ENCODE results near the gene POU6F2.
A peak's percentile ranks its signal among the peaks of the same experiment; 100 is the strongest.

POU6F2 gene

GRCh38 chr7:39183796-39184195, 206.1 kb downstream of the POU6F2 start:
- Histone ChIP-seq H3K27ac (ENCODE audit: extremely low read depth, low read depth, low read length) (no peak overlapping the region), H3K9me3 (ENCODE audit: control insufficient read depth, insufficient read depth, low read depth, low read length) (no peaks in the 10 kb centered on the region), H3K4me1 (ENCODE audit: control insufficient read depth, insufficient read depth, low read length) (no peaks in the 10 kb centered on the region), H3K36me3 (ENCODE audit: control insufficient read depth in 2 of 2, insufficient read depth in 1 of 2, low read length in 2 of 2) (no peaks in the 10 kb centered on the region), H3K4me3 (ENCODE audit: low read depth, low read length) (no peak overlapping the region)
- ChIA-PET CTCF (no interaction called here), POLR2A (no interaction called here)
- TF ChIP-seq ZNF362 (tag by site-specific recombination; IDR thresholded peaks at IDR 0.05) (no peak), ZNF549 (tag by site-specific recombination; IDR thresholded peaks at IDR 0.05) (no peak), ZNF701 (tag by site-specific recombination; IDR thresholded peaks at IDR 0.05) (no peak), ZNF366 (tag by site-specific recombination; conservative IDR thresholded peaks at IDR 0.05) (no peak), ZNF837 (tag by site-specific recombination; IDR thresholded peaks at IDR 0.05) (no peak), ZIC2 (tag by site-specific recombination; IDR thresholded peaks at IDR 0.05) (no peak), ZNF157 (tag by site-specific recombination; IDR thresholded peaks at IDR 0.05) (no peak), ZNF600 (tag by site-specific recombination; IDR thresholded peaks at IDR 0.05) (no peak), ZNF830 (tag by site-specific recombination; IDR thresholded peaks at IDR 0.05; ENCODE audit: low read depth) (no peak), ZNF341 (tag by site-specific recombination; IDR thresholded peaks at IDR 0.05; ENCODE audit: low read depth) (no peak), ZNF146 (tag by site-specific recombination; IDR thresholded peaks at IDR 0.05) (no peak), ZNF521 (tag by site-specific recombination; IDR thresholded peaks at IDR 0.05) (no peak), KLF10 (tag by site-specific recombination; IDR thresholded peaks at IDR 0.05) (no peak), YY1 (tag by site-specific recombination; IDR thresholded peaks at IDR 0.05) (no peak), ZNF155 (tag by site-specific recombination; IDR thresholded peaks at IDR 0.05) (no peak), IKZF3 (tag by site-specific recombination; IDR thresholded peaks at IDR 0.05) (no peak), ZBTB6 (tag by site-specific recombination; IDR thresholded peaks at IDR 0.05) (no peak), AEBP2 (tag by site-specific recombination; IDR thresholded peaks at IDR 0.05; ENCODE audit: borderline replicate concordance) (no peak)

- Histone ChIP-seq H3K36me3 (ENCODE audit: control insufficient read depth in 2 of 2, insufficient read depth in 1 of 2, low read length in 2 of 2) (no peaks in the 10 kb centered on the region), H3K4me3 (ENCODE audit: low read depth, low read length) (no peak overlapping the region), H3K4me1 (ENCODE audit: control insufficient read depth, insufficient read depth, low read length) (no peaks in the 10 kb centered on the region), H3K9me3 (ENCODE audit: control insufficient read depth, insufficient read depth, low read depth, low read length) (no peaks in the 10 kb centered on the region), H3K27ac (ENCODE audit: extremely low read depth, low read depth, low read length) (no peak overlapping the region)
- CTCF ChIA-PET: interaction anchor here (1.1 kb wide), 1 partner anchor 281 kb away, joined by 3 read pairs; no protein-coding TSS in a partner anchor
- POLR2A ChIA-PET: no interaction called here
- TF ChIP-seq ZNF2 (tag by site-specific recombination; IDR thresholded peaks at IDR 0.05) (no peak), PRDM10 (tag by site-specific recombination; IDR thresholded peaks at IDR 0.05) (no peak), REST (tag by site-specific recombination; IDR thresholded peaks at IDR 0.05) (0 out of 2 replicates have a peak, but pooled peaks have one; percentile 39), SCRT2 (tag by site-specific recombination; IDR thresholded peaks at IDR 0.05) (peak; percentile 40; the same call in 1 of the 2 replicates), ZNF558 (tag by site-specific recombination; IDR thresholded peaks at IDR 0.05) (no peak), ZNF692 (tag by site-specific recombination; IDR thresholded peaks at IDR 0.05) (peak; percentile 36; the same call in 1 of the 2 replicates)
These were observed 206.7 kb downstream of the POU6F2 start for GRCh38 chr7:39184391-39184790.

Measured in HEK293 (cell line).